OCI-LY7 (cell line): ENCODE results near the gene CDCA4. TPM values are rescaled to one million over a fixed set of nuclear protein-coding genes. Genes with fewer than 3 reads are reported as not detected.

Source experiments
- BruUV-seq: library from RNA; stranded (reverse); fragments of 400-500 nt; replicated peaks from 2 replicates; lab custom pipeline; 2021; lab: Mats Ljungman, UMichigan
- CTCF ChIA-PET: fragments of 300-600 bp; sonication (Branson Sonifier 250); formaldehyde crosslinking; loops from one replicate; lab custom pipeline; 2022; ENCODE audit warnings: antibody characterized with exemption; ENCODE audit not compliant: unreplicated experiment; lab: Charles Lee
- POLR2A ChIA-PET: fragments of 300-600 bp; sonication (Branson Sonifier 250); formaldehyde crosslinking; loops from one replicate; lab custom pipeline; 2022; ENCODE audit warnings: antibody characterized with exemption; lab: Charles Lee
- DNase-seq: peaks from one replicate; pipeline ENCODE4 v3.0.0-alpha.2; 2015; ENCODE audit warnings: low spot score
- H2AFZ ChIP-seq: fragments of 200-600 bp; sonication (generic), shearing (Covaris generic); 2 replicates; pipeline ENCODE4 v1.6.1; 2014; ENCODE audit warnings: mild to moderate bottlenecking, antibody characterized with exemption, low read length, moderate library complexity
- H3K27ac ChIP-seq: fragments of 200-600 bp; sonication (generic); 2 replicates; pipeline ENCODE4 v1.5.1; 2014; ENCODE audit warnings: mixed run types, low read depth, mild to moderate bottlenecking, moderate library complexity, low read length, inconsistent platforms; ENCODE audit not compliant: poor library complexity, severe bottlenecking
- H3K36me3 ChIP-seq: fragments of 200-600 bp; sonication (generic); 2 replicates; pipeline ENCODE4 v1.6.1; 2014; ENCODE audit warnings: mild to moderate bottlenecking, antibody characterized with exemption, low read length, moderate library complexity, mixed read lengths; ENCODE audit not compliant: insufficient read depth
- H3K4me1 ChIP-seq: fragments of 200-600 bp; sonication (generic); 2 replicates; pipeline ENCODE4 v1.5.1; 2014; ENCODE audit warnings: mild to moderate bottlenecking, low read length; ENCODE audit not compliant: insufficient read depth, poor library complexity, severe bottlenecking
- H3K4me2 ChIP-seq: fragments of 200-600 bp; sonication (generic); 2 replicates; pipeline ENCODE4 v1.6.1; 2014; ENCODE audit warnings: mild to moderate bottlenecking, low read length
- H3K4me3 ChIP-seq: fragments of 200-600 bp; sonication (generic); 2 replicates; pipeline ENCODE4 v1.5.1; 2014; ENCODE audit warnings: mild to moderate bottlenecking, low read depth, low read length; ENCODE audit not compliant: poor library complexity, severe bottlenecking
- H3K79me2 ChIP-seq: fragments of 200-600 bp; sonication (generic); 2 replicates; pipeline ENCODE4 v1.6.1; 2016; ENCODE audit warnings: low read depth, mild to moderate bottlenecking, low read length, moderate library complexity, mixed read lengths; ENCODE audit not compliant: insufficient read depth
- H3K9me2 ChIP-seq: fragments of 200-600 bp; sonication (generic); 2 replicates; pipeline ENCODE4 v1.6.1; 2016; ENCODE audit warnings: mild to moderate bottlenecking, low read length, mixed read lengths; ENCODE audit not compliant: insufficient read depth
- H3K9me3 ChIP-seq: fragments of 200-600 bp; sonication (generic); 2 replicates; pipeline ENCODE4 v1.6.1; 2014; ENCODE audit warnings: mild to moderate bottlenecking, mixed run types, low read length, mixed read lengths
- H4K20me1 ChIP-seq: fragments of 200-600 bp; sonication (generic); 2 replicates; pipeline ENCODE4 v1.6.1; 2014; ENCODE audit warnings: mild to moderate bottlenecking, antibody characterized with exemption, low read length, moderate library complexity, mixed read lengths; ENCODE audit not compliant: insufficient read depth
- EZH2phosphoT487 ChIP-seq: fragments of 200-600 bp; sonication (generic); IDR thresholded peaks from 2 replicates; pipeline ENCODE4 v1.6.1; 2018; ENCODE audit warnings: low read depth, borderline replicate concordance, mild to moderate bottlenecking, mixed run types, antibody characterized with exemption, low read length, moderate library complexity, mixed read lengths
- intact Hi-C: fragments of 100-400 bp; cut with micrococcal nuclease; formaldehyde crosslinking; loops from one replicate; pipeline ENCODE4 v1.10.0; 2022; ENCODE audit not compliant: unreplicated experiment
- total RNA-seq, 2 experiments: library from RNA; depleted of rRNA in 1 of 2; stranded (reverse); fragments of >200 nt in 1 of 2; shearing (Covaris generic) in 1 of 2; gene quantifications; 2 replicates each; pipeline ENCODE4 v1.2.3, GENCODE V29; 2014 to 2022
- TF ChIP-seq, protein P1 (sequence below): fragments of 200-600 bp; sonication (generic); conservative IDR thresholded peaks from 2 replicates; pipeline ENCODE4 v1.5.1; 2014; ENCODE audit warnings: mild to moderate bottlenecking, antibody characterized with exemption, low read length, moderate library complexity, mixed read lengths

CDCA4 gene
- total RNA-seq, 2 experiments from 2014 or later: 74.0 to 109 TPM

DNA sequence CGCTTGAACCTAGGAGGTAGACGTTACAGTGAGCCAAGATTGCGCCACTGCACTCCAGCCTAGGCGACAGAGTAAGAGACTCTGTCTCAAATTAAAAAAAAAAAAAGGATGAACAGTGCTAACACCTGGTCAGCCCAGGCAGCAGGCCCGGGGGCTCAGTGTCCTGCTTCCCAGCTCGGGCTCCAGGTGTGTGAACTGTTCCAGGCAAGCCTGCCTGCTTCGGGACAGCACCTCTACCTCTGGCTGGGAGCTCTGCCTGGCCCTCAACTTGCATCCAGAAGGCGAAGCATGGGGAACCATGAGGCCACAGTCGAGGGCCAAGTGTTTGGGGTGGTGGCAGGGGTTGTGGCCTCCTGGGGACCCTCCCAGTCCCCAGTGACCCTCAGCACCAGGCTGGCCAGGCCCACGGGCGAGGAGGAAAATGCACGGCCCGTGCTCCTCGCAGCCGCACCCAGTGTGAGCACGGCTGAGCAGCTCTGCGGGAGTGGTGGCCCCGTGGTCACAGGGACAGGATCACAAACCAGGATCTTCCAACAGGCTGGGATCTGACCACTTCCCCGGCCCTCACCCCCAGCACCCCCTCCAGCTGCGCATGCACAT lies 15.5 kb downstream of the CDCA4 start:
- H3K4me2 ChIP-seq: no peak overlapping the region
- CTCF ChIA-PET: no interaction called here
- intact Hi-C loops: no loop called here
- no peaks in the 10 kb centered on the region for H3K9me2 ChIP-seq
- no peaks in the 10 kb centered on the region for H3K4me1 ChIP-seq
- BruUV-seq: no TSS peak
- TF ChIP-seq, protein P1, sequence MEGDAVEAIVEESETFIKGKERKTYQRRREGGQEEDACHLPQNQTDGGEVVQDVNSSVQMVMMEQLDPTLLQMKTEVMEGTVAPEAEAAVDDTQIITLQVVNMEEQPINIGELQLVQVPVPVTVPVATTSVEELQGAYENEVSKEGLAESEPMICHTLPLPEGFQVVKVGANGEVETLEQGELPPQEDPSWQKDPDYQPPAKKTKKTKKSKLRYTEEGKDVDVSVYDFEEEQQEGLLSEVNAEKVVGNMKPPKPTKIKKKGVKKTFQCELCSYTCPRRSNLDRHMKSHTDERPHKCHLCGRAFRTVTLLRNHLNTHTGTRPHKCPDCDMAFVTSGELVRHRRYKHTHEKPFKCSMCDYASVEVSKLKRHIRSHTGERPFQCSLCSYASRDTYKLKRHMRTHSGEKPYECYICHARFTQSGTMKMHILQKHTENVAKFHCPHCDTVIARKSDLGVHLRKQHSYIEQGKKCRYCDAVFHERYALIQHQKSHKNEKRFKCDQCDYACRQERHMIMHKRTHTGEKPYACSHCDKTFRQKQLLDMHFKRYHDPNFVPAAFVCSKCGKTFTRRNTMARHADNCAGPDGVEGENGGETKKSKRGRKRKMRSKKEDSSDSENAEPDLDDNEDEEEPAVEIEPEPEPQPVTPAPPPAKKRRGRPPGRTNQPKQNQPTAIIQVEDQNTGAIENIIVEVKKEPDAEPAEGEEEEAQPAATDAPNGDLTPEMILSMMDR: no peak
- no peak for TF ChIP-seq EZH2phosphoT487
- no peaks in the 10 kb centered on the region for H3K9me3 ChIP-seq
- no peak overlapping the region for H2AFZ ChIP-seq
- H3K27ac ChIP-seq: no peak overlapping the region
- no peak overlapping the region for H3K4me3 ChIP-seq
- POLR2A ChIA-PET: no interaction called here
- H3K36me3 ChIP-seq: peaks cover 54% of the 10 kb centered on the region
- H3K79me2 ChIP-seq: peaks cover 20% of the 10 kb centered on the region
- peaks cover 11% of the 10 kb centered on the region; the same call in 1 of the 2 replicates for H4K20me1 ChIP-seq
- no peak for DNase-seq

DNA sequence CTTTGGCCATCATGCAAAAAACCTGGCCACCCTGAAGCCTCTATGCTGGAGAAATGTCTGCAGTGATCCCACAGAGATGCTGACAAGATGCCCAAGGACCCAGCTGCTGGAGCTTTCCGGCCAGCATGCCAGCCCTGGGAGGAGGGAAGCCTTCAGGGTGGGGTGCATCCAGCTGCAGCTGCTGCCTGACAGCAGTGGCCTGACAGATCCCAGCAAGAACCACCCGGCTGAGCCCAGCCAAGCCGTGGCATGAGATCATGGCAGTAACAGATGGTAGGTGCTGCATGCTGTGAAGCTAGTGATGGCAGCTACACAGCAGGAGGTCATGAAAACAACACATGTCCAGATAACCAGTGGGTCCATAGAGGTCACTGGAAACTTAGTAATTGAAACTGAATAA lies 21.5 kb downstream of the CDCA4 start:
- Histone ChIP-seq H3K4me1 (no peaks in the 10 kb centered on the region), H3K4me3 (no peak overlapping the region), H3K9me3 (no peaks in the 10 kb centered on the region), H3K36me3 (peaks cover 22% of the 10 kb centered on the region), H3K79me2 (no peaks in the 10 kb centered on the region), H4K20me1 (no peaks in the 10 kb centered on the region; the same call in 1 of the 2 replicates), H3K9me2 (no peaks in the 10 kb centered on the region), H3K4me2 (no peak overlapping the region), H3K27ac (no peak overlapping the region), H2AFZ (no peak overlapping the region)
- ChIA-PET CTCF (no interaction called here), POLR2A (interaction anchor here (0.8 to 1.7 kb wide), 2 partner anchors 12 to 19 kb away, joined by 3 to 4 read pairs; no protein-coding TSS in a partner anchor)
- intact Hi-C loops: no loop called here
- BruUV-seq: no TSS peak
- DNase-seq: no peak
- no peak for TF ChIP-seq EZH2phosphoT487
- TF ChIP-seq, protein P1: no peak

DNA sequence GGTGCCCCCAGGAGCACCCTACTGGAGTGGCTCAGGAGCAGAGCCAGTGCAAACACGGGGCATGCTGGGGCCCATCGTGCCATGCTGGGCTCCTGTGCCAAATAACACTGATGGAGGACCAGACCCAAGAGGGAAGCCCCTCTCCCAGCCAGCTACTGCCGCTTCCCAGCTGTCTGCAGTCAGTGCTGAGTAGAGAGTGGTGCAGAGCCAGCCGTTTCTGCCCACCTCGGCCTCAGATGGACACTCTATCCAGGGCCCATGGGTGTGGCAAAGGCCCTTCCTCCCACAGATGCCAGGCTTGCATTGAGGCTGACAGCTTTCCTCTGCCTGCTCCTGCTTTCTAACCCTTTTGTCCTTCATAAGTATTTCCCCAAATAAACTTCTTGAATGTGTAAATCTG lies 22.1 kb downstream of the CDCA4 start:
- Histone ChIP-seq H3K36me3 (peaks cover 17% of the 10 kb centered on the region), H3K9me3 (no peaks in the 10 kb centered on the region), H3K9me2 (no peaks in the 10 kb centered on the region), H3K27ac (no peak overlapping the region), H3K79me2 (no peaks in the 10 kb centered on the region), H2AFZ (no peak overlapping the region), H3K4me3 (no peak overlapping the region), H3K4me1 (no peaks in the 10 kb centered on the region), H3K4me2 (no peak overlapping the region), H4K20me1 (no peaks in the 10 kb centered on the region; the same call in 1 of the 2 replicates)
- BruUV-seq: no TSS peak
- no peak for DNase-seq
- CTCF ChIA-PET: no interaction called here
- intact Hi-C loops: no loop called here
- TF ChIP-seq, protein P1: no peak
- TF ChIP-seq EZH2phosphoT487: no peak
- POLR2A ChIA-PET: no interaction called here
